Tibial nerve (tissue), 4 donors: ENCODE measurements around the gene PRICKLE2.

Experiments
- EP300 ChIP-seq, 2 donors: sonication (generic); formaldehyde crosslinking; IDR thresholded peaks; one replicate each; pipeline ENCODE4 v1.6.1; 2017; ENCODE audit warnings: antibody characterized with exemption in 2 of 2, mild to moderate bottlenecking in 1 of 2
- TF ChIP-seq, protein P1 (sequence below), 5 experiments: fragments of 200-600 bp in 3 of 5; fragments of 450-650 bp in 2 of 5; sonication (generic) in 3 of 5; IDR thresholded peaks; one replicate each; pipeline ENCODE4 v1.5.1; 2016 to 2019; ENCODE audit warnings: antibody characterized with exemption in 5 of 5, mild to moderate bottlenecking in 3 of 5, moderate library complexity in 2 of 5

DNA sequence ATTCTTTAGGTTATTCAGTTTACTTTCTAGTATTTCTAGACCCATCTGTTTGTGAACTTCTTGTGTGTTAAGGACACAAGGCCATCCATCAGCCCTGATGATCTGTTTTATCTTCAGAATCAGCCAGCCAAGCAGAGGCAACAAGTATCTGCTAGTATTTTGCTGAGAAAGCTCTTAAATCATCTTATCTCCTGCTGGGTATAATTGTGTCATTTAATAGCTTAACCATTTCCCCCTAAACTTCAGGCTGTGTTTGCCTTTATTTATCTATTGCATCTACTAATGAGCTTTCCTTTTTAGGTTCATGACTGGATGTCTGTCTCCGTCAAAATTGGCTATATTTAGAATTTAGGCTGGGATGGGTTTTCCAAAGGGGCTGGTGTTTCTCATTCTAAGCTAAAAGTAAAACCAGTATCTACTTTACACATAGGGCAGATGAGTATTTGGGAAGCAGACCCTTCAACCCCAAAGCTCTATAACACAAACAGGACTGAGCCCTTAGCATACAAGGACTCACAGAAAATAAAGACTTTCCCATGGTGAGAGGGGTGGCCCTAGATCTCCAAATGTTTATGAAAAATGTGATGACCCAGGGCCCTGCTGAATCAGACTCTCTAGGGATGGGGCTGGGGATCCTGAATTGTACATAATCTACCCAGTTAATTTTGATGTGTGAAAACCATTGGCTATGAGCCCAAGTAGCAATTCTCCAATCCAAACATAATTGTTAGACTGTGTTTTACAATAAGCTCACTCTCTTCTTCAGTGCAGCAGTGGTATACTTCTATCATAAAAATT, 136.7 kb downstream of the PRICKLE2 start:
- TF ChIP-seq, protein P1, sequence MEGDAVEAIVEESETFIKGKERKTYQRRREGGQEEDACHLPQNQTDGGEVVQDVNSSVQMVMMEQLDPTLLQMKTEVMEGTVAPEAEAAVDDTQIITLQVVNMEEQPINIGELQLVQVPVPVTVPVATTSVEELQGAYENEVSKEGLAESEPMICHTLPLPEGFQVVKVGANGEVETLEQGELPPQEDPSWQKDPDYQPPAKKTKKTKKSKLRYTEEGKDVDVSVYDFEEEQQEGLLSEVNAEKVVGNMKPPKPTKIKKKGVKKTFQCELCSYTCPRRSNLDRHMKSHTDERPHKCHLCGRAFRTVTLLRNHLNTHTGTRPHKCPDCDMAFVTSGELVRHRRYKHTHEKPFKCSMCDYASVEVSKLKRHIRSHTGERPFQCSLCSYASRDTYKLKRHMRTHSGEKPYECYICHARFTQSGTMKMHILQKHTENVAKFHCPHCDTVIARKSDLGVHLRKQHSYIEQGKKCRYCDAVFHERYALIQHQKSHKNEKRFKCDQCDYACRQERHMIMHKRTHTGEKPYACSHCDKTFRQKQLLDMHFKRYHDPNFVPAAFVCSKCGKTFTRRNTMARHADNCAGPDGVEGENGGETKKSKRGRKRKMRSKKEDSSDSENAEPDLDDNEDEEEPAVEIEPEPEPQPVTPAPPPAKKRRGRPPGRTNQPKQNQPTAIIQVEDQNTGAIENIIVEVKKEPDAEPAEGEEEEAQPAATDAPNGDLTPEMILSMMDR (IDR thresholded peaks at IDR 0.05): no peak
- no peak for TF ChIP-seq EP300 (IDR thresholded peaks at IDR 0.05)
